HUES6 (cell line): ENCODE data around the gene PIEZO2.

Source experiments
- H3K27ac ChIP-seq: 2 replicates; pipeline ENCODE4 v1.7.0; 2013; ENCODE audit warnings: low read depth, mild to moderate bottlenecking, low read length, inconsistent platforms
- H3K27me3 ChIP-seq: 2 replicates; pipeline ENCODE4 v1.6.1; 2013; ENCODE audit warnings: low read length; ENCODE audit not compliant: control insufficient read depth, insufficient read depth
- H3K36me3 ChIP-seq: 2 replicates; pipeline ENCODE4 v1.6.1; 2013; ENCODE audit warnings: low read length; ENCODE audit not compliant: control insufficient read depth, insufficient read depth
- H3K4me1 ChIP-seq: 2 replicates; pipeline ENCODE4 v1.6.1; 2013; ENCODE audit warnings: low read length; ENCODE audit not compliant: control insufficient read depth, insufficient read depth
- H3K4me3 ChIP-seq: 2 replicates; pipeline ENCODE4 v1.5.1; 2013; ENCODE audit warnings: low read depth, low read length
- H3K9ac ChIP-seq: one replicate; pipeline ENCODE4 v1.6.1; 2013; ENCODE audit warnings: mild to moderate bottlenecking, low read length
- H3K9me3 ChIP-seq: 2 replicates; pipeline ENCODE4 v1.6.1; 2013; ENCODE audit warnings: low read depth, low read length; ENCODE audit not compliant: control insufficient read depth, insufficient read depth

Gene PIEZO2

GRCh38 chr18:10707294-10707693 is 442.1 kb downstream of the PIEZO2 start:
- Histone ChIP-seq H3K4me3 (no peak overlapping the region), H3K27me3 (no peaks in the 10 kb centered on the region), H3K27ac (no peak overlapping the region), H3K9me3 (no peaks in the 10 kb centered on the region), H3K9ac (no peak overlapping the region), H3K4me1 (no peaks in the 10 kb centered on the region), H3K36me3 (no peaks in the 10 kb centered on the region; the same call in 1 of the 2 replicates)

- no peaks in the 10 kb centered on the region for H3K27me3 ChIP-seq
- no peaks in the 10 kb centered on the region; the same call in 1 of the 2 replicates for H3K36me3 ChIP-seq
- no peaks in the 10 kb centered on the region for H3K9me3 ChIP-seq
- H3K4me3 ChIP-seq: no peak overlapping the region
- no peak overlapping the region for H3K9ac ChIP-seq
- H3K4me1 ChIP-seq: no peaks in the 10 kb centered on the region
- no peak overlapping the region for H3K27ac ChIP-seq
Measured at GRCh38 chr18:10705786-10706185, 443.6 kb downstream of the PIEZO2 start.

- H3K9ac ChIP-seq: no peak overlapping the region
- H3K9me3 ChIP-seq: no peaks in the 10 kb centered on the region
- H3K4me3 ChIP-seq: no peak overlapping the region
- no peaks in the 10 kb centered on the region for H3K27me3 ChIP-seq
- no peaks in the 10 kb centered on the region; the same call in 1 of the 2 replicates for H3K36me3 ChIP-seq
- no peak overlapping the region for H3K27ac ChIP-seq
- H3K4me1 ChIP-seq: no peaks in the 10 kb centered on the region
Measured at GRCh38 chr18:10705291-10705690, 444.1 kb downstream of the PIEZO2 start.

- H3K9ac ChIP-seq: no peak overlapping the region
- no peaks in the 10 kb centered on the region for H3K4me1 ChIP-seq
- H3K36me3 ChIP-seq: no peaks in the 10 kb centered on the region; the same call in 1 of the 2 replicates
- H3K9me3 ChIP-seq: no peaks in the 10 kb centered on the region
- no peak overlapping the region for H3K27ac ChIP-seq
- H3K4me3 ChIP-seq: no peak overlapping the region
- H3K27me3 ChIP-seq: no peaks in the 10 kb centered on the region
Measured at GRCh38 chr18:10702206-10702605, 447.2 kb downstream of the PIEZO2 start.

GRCh38 chr18:10690366-10690765 is 459.0 kb downstream of the PIEZO2 start:
- H3K36me3 ChIP-seq: no peaks in the 10 kb centered on the region
- H3K9me3 ChIP-seq: no peaks in the 10 kb centered on the region
- no peaks in the 10 kb centered on the region for H3K4me1 ChIP-seq
- H3K27ac ChIP-seq: no peak overlapping the region
- H3K27me3 ChIP-seq: no peaks in the 10 kb centered on the region
- no peak overlapping the region for H3K9ac ChIP-seq
- no peak overlapping the region for H3K4me3 ChIP-seq

GRCh38 chr18:10690035-10690329 is 459.4 kb downstream of the PIEZO2 start:
- Histone ChIP-seq H3K27ac (no peak overlapping the region), H3K4me1 (no peaks in the 10 kb centered on the region), H3K9me3 (no peaks in the 10 kb centered on the region), H3K9ac (no peak overlapping the region), H3K36me3 (no peaks in the 10 kb centered on the region), H3K4me3 (no peak overlapping the region), H3K27me3 (no peaks in the 10 kb centered on the region)

- H3K9me3 ChIP-seq: no peaks in the 10 kb centered on the region
- no peaks in the 10 kb centered on the region for H3K36me3 ChIP-seq
- no peak overlapping the region for H3K9ac ChIP-seq
- no peak overlapping the region for H3K27ac ChIP-seq
- no peak overlapping the region for H3K4me3 ChIP-seq
- no peaks in the 10 kb centered on the region for H3K27me3 ChIP-seq
- H3K4me1 ChIP-seq: no peaks in the 10 kb centered on the region
Measured at GRCh38 chr18:10689236-10690034, 459.9 kb downstream of the PIEZO2 start.

GRCh38 chr18:10688766-10689165 is 460.6 kb downstream of the PIEZO2 start:
- no peak overlapping the region for H3K4me3 ChIP-seq
- no peaks in the 10 kb centered on the region for H3K9me3 ChIP-seq
- H3K4me1 ChIP-seq: no peaks in the 10 kb centered on the region
- H3K27me3 ChIP-seq: no peaks in the 10 kb centered on the region
- H3K9ac ChIP-seq: no peak overlapping the region
- no peaks in the 10 kb centered on the region for H3K36me3 ChIP-seq
- no peak overlapping the region for H3K27ac ChIP-seq

- H3K9ac ChIP-seq: no peak overlapping the region
- no peaks in the 10 kb centered on the region for H3K27me3 ChIP-seq
- no peak overlapping the region for H3K4me3 ChIP-seq
- no peaks in the 10 kb centered on the region for H3K36me3 ChIP-seq
- H3K27ac ChIP-seq: no peak overlapping the region
- no peaks in the 10 kb centered on the region for H3K4me1 ChIP-seq
- H3K9me3 ChIP-seq: no peaks in the 10 kb centered on the region
Measured at GRCh38 chr18:10687161-10687925, 462.0 kb downstream of the PIEZO2 start.

GRCh38 chr18:10686308-10686707 is 463.1 kb downstream of the PIEZO2 start:
- H3K9me3 ChIP-seq: no peaks in the 10 kb centered on the region
- no peaks in the 10 kb centered on the region for H3K27me3 ChIP-seq
- no peaks in the 10 kb centered on the region for H3K36me3 ChIP-seq
- H3K9ac ChIP-seq: no peak overlapping the region
- no peak overlapping the region for H3K4me3 ChIP-seq
- H3K27ac ChIP-seq: no peak overlapping the region
- no peaks in the 10 kb centered on the region for H3K4me1 ChIP-seq

GRCh38 chr18:10685484-10685883 is 463.9 kb downstream of the PIEZO2 start:
- Histone ChIP-seq H3K27ac (no peak overlapping the region), H3K36me3 (no peaks in the 10 kb centered on the region), H3K27me3 (no peaks in the 10 kb centered on the region), H3K9me3 (no peaks in the 10 kb centered on the region), H3K9ac (no peak overlapping the region), H3K4me3 (no peak overlapping the region), H3K4me1 (no peaks in the 10 kb centered on the region)
